HG03469 (cell line): ENCODE results near the gene SCUBE1.

ENCODE experiments used
- ATAC-seq: cut with Tn5 transposase; IDR thresholded peaks from one replicate; pipeline ENCODE4 v1.9.1; 2021; ENCODE audit warnings: mild to moderate bottlenecking, moderate library complexity, moderate number of reproducible peaks; ENCODE audit not compliant: unreplicated experiment

SCUBE1 gene

DNA sequence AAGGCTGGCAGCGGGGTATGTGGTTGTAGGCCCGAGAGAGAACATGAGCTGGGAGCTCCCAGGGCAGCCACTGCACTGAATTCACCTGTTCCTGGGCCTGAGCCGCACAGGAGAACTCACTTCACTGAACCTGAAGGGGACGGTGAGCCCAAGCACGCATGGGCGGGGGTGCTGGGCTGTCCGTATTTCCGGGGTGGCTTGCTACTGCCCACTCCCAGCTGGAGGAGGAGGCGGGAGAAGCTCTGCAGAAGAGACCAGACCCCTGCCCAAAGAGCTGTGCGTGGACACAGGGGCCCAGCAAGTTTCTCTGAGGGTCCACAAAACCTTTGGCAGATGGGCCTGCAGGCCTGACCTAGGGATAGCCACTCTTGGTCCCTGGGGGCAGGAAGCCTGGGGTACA is 161.1 kb downstream of the SCUBE1 start:
- ATAC-seq: no peak

DNA sequence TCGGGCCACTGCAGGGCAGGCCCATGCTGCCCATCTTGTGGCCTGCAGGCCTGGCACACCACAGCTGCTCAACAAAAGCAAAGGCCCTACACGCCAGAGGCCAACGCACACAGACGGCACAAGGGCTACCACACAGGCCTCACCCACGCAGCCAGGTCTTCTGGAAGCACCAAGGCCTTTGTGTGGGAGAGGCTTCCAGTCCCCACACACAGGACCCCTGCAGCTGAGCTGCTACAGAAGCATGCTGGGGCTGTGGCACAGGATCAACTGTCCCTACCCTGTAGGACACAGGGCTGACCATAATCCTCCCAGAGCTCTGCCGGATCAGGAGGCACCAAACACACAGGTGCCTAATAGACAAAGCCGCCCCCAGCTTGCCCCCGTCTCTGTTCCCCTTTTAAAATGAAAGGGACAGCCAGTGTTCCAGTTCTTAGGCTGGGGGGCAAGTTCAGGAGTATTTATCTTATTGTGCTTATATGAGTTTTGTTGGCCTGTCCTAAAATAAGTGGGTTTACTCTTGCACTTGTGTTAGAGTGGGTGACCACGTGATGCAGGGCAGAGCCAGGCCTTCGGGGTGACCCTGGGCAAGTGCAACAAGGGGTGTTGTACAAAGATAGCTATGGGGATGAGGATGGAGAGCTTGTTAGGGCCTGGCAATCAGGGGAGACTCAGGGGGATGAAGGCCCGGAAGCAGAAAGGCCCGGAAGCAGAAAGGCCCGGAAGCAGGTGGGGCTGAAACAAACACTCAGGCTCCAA is 161.7 kb downstream of the SCUBE1 start:
- ATAC-seq: no peak

DNA sequence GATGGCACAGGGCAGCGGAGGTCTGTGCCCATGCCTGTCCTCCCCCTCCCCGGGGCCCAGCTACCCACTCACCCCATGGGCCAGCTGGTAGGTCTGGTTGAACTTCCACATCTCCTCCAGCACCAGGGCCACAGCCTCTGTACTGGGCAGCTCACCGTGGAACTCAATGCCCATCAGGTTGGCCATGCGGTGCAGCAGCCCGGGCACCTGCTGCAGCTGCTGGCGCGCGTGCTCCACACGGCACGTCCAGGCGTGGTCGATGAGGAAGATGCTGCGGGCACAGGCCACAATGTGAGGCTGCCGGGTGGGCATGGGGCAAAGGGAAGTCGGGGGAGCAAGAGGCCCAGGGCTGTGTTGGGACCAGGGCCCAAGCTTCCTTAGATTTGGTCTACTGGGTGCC is 162.5 kb downstream of the SCUBE1 start:
- no peak for ATAC-seq

DNA sequence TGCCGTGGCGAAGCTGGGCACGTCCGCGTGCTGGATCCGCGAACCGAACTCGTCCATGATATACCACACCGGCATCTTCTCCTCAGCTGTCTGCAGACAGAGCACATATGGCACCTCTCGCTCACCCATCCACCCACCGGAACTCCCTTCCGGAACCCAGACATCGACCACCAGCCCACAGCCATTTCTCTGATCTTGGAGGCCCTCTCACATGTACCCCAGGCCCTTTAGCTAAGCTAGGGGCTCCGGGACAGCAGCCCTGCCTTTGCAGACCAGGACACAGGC is 163.3 kb downstream of the SCUBE1 start:
- ATAC-seq: no peak

DNA sequence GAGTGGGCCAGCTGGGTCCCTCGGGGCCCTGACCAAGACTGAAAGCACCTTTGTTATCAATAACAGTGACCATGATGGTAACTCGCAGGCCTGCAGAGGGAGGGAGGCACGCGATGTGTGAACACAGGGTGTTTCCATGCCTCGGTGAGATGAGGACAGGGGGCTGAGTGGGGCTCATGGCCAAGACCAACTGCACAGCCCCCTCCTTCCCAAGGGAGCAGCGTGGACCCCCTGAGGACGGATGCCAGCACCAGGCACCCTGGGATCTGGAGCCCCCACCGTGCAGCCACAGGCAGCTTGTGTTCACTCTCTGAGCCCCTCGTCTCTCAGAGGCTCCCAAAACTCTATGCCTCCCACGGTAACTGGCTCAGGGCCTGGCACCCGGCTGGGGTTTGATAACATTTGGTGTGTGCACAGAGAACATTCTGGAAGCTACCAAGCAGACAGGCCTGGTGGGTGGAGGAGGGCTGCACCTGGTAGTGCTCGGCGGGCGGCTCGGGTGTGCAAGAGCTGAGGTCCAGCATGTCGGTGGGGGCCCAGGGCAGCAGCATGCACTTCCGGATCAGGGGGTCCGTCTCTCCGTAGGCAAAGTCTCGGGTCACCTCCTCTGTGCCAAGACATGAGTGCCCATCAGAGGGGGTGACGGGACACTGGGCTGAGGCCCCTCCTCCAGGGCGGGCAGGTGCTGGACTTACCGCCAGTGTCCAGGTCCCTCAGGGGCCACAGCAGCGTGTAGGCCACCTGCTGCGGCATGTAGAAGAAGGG is 163.8 kb downstream of the SCUBE1 start:
- ATAC-seq: no peak

DNA sequence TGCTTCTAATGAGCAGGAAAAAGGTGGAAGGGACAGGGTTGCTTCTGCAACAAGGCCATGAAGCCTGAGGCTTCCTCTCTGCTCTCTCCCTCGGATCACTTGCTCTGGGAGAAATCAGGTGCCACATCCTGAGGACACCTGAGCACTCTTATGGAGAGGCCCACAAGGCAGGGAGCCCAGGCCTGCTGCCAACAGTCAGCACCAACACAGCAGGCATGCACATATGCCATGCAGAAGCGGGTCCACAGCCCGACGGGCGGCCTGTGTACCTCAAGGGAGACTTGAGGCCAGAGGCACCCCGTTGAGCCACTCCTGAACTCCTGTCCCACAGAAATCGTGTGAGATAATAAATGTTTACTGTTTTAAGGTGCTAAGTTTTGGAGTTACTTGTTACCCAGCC is 165.7 kb downstream of the SCUBE1 start:
- no peak for ATAC-seq

DNA sequence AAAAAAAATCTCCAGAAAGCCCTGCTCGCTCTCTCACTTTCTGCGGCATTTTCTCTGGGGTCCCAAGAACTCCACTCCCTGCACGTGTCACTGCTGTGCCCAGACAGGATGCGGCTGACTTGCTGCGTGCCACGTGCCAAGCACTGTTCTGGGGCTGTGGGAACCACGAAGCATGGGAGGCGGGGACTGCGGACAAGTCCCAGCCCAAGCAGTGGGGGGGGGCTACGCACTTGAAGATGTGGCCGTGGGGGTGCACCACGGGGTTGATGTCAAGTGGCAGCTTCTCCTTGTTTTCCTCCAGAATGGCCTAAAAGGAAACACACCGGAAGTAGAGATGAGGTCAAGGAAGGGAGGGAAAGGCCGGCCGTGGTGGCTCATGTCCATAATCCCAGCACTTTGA is 167.1 kb downstream of the SCUBE1 start:
- ATAC-seq: no peak

DNA sequence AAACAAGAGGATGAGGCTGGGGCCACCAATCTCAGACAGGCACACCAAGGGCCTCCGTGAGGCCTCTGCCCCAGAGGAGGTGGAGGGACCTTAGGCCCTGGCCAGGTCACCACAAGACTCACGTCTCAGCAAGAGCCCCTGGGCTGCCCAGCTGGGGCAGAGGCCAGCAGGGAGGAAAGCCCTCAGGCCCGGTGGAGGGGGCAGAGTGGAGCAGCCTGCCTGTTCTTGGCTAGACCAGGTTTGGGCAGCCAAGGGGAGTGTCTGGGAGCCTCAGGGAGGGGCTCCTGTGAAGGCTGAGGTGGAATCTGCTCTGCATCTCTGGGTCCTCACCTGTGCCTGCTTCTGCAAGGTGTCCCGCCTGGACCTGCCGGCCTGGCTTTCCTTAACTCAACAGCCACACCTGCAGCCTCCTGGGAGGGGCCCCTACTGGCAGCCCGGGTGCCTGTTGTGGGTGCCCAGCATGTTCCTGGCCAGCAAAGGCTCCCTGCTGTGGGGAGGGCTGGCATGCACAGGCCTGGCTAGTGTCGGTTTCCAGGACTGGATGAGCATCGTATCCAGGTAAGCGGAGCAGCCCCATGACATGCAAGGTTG is 168.1 kb downstream of the SCUBE1 start:
- ATAC-seq: no peak

DNA sequence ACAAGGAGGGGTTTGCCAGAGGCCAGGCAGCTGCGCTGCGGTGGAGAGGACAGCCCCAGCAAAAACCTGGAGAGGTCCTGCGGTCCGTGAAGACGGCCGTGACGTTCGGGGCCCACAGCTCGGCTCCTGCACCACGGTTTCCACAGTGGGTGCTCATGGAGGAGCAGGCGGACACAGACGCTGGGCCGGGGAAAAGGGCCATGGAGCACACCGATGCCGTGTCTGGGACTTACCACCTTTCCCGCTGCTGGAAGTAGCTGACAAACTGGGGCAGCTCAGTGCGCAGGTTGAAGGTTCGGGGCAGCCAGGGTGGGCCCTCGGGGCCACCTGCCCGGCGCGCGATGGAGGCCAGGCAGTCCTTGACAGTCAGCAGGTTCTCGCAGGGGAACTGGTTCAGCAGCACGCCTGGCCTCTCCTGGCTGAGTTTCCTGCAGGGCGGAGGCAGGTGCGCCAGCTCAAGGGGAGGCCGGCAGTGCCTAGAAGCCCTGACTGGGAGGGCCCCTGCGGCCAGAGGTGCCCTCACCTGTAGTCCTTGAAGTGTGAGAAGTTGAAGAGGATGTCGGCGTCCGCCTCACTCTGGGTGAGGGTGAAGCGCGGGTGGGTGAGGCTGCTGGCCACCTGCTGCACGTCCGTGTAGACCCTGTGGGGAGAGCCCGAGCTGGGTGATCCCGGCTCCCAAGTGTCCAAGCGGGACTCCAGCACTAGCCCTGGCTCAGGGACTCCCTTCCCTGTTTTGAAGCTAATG is 169.0 kb downstream of the SCUBE1 start:
- no peak for ATAC-seq

DNA sequence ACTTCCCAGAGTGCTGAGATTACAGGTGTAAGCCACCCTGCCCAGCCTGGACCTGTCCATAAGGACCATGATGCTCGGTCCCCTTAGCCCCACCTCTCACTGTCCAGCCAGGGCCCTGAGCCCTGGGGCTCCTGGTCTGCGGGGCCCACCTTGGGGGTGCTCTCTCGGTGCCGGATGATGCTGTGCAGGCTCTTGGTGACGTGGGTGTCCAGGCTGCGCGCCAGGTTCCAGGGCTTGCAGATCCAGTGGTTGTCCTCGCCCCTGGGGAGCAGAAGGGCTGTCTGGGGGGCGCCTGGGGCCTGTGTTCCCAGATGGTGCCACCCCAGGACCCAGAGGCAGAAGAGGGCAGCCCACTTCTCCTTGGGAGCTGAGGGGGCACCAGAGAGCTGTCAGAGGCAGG is 169.6 kb downstream of the SCUBE1 start:
- ATAC-seq: no peak

DNA sequence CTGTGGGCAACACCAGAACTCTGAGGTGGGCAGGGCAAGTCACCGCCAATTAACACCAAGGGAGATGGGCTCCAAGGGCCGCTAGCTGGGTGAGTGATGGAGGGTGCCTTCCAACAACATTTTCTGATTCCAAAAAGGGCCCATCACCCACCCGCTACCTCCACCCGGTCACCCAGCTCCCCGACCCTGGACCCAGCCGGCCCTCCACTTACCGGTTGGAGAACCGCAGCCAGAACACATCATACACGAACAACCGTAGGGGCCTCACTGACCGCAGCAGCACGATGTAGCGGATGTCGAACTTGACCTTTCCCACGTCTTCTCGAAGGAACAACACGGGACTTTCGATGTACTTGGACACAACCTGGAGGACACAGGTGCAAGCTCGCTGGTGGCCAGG is 171.0 kb downstream of the SCUBE1 start:
- no peak for ATAC-seq

DNA sequence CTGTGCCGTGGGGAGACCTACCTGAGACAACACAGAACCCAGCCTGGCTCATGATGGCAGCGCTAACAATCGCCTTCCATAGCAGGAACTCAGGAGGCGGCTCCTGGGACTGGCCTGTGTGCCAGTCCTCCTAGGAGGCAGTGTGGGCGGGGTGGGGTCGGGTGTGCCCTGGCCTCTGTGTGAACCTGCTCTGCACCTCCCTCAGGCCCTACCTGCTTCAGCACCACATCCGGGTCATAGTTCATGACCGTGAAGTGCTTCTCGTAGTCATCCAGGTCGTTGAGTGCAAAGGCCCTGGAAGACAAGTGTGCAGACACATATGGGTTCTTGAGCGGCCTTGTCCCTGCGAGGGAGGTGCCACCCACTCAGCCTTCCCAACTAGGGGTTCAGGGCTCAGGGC is 171.6 kb downstream of the SCUBE1 start:
- no peak for ATAC-seq

DNA sequence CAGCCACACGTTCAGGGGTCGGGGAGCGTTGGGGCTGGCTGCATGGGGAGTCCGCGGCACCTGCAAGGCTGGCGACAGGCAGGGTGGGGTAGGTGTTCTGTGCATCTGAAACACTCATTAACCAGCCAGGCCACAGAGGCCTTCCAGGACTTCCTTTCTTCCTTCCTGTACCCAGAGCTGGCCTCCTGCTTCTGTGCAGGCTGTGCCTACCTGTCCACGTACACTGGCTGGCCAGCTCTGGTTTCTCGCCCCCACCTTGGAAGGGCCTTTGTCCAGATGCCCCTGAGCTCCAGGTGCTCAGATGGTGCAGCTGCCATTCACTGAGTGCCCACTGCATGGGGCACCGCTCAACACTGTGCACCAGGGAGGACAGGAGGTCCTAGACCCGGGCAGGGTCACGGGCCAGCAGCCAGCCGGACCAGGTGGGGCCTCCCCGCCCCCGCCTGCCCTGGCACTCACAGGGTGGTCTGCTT is 172.1 kb downstream of the SCUBE1 start:
- no peak for ATAC-seq

DNA sequence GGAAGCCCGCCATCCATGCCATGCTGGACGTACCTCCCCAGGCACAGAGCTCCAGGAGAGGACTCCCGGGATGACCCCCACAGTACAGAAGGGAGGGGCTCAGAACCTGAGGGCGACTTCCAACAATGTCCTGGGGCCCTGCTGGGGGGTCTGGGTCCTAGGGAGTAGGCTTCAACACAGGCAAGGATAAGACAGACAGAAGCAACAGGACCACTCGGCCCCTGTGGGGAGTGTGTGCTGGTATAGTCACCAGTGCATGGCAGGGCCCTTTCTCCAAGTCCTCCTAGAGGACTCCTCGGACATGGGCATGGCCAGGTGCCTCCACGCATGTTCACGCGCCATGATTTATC is 173.1 kb downstream of the SCUBE1 start:
- no peak for ATAC-seq

DNA sequence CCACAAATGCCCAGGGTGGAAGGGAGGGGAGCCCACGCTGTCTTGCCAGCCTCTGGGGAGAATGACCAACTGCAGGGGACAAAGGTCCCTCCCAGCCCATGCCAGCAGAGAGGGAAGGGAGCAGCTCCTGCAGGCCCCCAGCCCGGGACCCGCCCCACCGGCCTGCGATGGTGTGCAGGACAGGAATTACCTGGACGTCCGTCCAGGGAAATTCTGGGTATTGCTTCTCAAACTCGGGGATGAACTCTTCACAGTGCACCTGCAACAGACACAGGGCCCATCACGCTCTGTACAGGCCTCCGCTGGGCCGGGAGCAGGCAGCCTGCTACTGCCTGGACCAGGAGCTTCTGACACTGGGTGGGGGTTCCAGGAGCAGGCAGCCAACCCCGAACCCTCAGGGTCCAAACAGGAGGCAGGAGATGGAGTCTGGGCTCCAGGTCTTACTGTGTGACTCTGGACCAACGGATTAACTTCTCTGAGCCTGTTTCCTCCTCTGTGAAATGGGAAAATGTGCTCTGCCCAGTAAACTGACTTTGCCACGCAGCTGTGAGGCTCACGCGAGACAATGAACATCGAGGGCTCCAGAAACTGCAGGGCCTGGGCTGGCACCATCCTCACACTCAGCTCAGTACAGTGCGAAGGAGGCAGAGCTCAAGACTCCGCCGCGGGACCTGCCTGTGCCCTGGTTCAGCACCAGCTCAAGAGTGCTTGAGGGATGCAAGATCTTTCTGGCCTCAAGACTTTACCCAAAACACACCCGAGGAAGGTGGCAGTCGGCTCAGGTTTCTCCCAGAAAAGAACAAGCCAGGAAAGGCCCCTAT is 173.7 kb downstream of the SCUBE1 start:
- no peak for ATAC-seq

DNA sequence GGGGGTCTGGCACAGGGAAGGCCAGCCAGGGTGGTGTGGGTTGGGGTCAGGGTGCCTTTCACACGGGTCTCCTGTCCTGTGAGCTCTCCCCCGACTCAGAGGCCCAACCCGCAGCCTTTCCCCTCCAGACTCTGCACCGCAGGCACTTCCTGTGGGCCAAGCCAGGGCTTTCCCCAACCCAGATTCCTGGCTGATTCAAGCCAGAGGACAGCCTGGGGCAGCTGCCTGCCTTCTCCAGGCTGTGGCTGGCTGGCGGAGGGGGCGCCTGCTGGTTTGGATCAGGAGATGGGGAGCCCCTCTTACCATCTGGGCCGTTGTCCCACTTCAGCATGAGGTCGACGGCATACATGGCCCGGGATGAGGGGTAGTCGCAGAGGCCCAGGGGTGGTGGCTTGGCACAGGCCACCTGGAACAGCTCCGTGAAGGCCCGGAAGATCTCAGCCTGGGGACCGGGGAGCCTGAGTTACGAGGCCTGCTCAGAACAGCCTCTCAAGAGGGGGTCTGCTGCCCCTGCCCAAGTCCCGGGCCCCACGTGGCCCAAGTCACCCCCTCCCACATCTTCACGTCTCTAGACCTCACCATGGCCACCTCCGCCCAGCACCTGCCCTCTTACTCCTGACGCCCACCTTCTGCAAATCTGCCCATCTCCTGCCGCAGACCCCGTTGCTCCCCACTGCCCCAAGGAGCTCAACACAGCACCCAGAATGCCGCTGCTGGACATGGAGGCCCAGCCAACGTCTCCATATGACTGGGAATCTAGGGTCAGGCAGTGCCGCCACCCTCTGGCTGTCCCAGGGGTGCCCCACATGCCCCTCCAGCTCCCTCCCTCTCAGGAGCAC is 174.5 kb downstream of the SCUBE1 start:
- ATAC-seq: no peak

DNA sequence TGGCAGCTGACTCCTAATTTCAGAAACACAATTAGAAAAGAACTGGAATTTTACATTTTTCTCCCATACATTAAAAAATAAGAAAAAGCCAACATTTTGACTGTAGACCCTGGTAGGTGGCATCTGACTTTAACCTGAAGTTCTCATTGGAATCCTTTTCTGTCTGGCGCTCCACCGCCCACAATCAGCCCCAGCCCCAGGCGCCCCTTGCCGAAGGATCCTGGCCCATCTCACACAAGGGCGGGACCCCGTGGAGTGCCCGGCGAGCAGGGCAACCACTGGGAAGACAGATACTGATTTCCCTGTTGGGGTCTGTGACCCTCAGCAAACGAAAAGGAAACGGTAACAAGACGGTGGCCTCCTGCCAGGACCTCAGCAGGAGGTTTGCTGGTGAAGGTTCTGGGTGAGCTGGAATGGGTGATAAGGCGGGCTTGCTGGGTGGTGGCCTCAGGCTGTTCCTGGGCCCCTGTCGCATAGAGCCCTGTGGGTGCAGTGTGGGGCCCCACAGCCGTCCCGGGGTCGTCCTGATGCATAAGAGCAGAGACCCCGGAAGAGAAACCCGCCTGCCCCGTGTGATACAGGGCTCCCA is 176.1 kb downstream of the SCUBE1 start:
- ATAC-seq: no peak

DNA sequence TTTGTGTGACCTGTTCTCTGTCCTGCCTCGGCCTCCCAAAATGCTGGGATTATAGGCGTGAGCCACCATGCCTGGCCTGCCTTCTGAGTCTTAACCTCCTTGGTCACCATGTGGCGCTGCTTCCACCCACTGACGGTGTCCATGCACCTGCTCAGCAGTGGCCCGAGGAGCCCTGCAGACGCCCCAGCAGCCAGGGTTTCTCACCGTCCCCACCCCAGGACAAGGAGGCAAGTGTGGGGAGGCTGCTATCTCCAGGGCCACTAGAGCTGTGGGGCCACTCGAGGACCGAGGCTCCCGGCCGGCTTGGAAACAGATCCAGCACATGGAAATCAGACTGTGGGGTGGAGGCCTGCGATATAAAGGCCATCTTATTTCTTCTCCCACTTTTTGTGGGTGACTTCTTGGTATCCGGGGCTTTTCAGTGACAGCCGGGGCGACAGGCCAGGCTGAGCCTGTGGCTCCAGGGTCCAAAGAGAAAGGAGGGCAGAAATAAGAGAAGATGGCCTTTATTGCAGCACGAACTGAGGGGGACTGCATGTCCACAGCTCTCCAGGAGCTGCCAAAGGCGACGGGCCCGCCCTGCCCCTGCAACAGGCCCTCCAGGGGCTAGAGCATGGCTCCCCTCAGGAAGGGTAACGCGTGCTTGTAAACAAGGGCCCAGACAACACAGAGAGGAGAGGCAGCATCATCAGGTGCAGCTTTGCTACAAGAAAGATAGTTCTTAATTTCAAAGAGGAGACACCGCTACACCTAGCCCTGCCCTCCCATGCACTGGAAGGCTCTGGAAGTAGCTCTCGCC is 176.8 kb downstream of the SCUBE1 start:
- no peak for ATAC-seq

DNA sequence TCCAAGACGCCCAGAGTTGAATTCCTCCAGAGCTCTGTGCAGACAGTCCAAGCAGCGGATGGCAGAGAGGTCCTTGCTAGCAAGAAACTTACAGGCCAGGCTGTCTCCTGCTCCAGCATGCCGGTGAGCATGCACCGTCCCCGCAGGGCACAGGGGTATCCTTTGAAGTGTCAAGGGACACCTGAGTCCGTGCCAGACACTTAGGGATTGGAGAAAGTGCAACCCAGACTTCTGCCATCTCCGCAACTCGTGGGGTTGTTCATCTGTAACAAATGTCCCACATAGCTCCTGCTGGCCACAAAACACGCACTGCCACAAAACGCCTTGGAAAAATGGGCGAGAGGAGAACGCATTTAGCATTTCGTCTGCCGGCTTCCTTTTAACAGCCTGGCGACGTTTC is 178.5 kb downstream of the SCUBE1 start:
- ATAC-seq: no peak
